HUDEP-2 (cell line): ENCODE data around the gene PALS1.

ENCODE experiments used
- DNase-seq, 76 experiments: peaks; one replicate each; lab custom pipeline; 2025; ENCODE audit not compliant: unreplicated experiment in 76 of 76; lab: John Stamatoyannopoulos, UW

Gene PALS1

DNA sequence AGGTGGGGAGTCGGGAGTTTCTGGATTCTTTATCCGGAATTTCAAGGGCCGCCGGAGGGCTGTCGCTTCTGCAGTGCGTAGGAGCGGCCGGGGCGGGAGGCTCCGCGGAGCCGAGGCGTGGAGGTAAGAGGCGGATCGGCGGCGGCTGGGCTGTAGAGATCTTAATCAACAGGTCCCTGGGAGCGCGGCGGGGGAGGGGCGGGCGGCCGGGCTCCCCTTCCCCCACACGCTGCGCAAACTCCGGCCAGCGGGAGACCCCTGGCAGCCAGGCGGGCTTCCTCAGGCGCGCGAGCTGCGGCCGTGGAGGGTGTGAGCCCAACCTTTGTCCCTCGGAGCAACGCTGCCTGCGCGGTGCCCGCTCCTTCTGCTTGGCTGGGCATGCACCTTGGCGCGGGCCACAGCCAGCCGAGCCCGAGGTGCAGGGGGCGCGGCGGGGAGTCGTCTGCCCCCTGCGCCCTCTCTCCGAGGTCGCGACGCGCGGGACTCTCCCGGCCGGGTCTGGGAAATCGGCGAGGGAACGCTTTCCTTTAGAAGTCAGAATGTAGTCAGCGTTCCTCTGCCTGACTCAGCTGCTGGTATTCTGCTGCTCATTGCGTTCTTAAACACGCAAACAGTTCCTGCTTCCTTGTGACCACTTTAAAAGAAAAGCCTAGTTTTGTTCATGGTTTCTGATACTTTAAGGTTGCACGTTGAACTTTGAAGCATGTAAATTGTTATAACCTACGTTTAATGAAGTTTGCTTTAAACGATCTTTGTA, at the start of gene PALS1:
Gene PALS1, plus strand, starts transcription at position 25 of the 757 bp plus-strand sequence. CDS start 37,736 bp downstream, outside the sequence.
- peak in 32 of 76 experiments; percentile 8 to 85 (median 60) for DNase-seq

DNA sequence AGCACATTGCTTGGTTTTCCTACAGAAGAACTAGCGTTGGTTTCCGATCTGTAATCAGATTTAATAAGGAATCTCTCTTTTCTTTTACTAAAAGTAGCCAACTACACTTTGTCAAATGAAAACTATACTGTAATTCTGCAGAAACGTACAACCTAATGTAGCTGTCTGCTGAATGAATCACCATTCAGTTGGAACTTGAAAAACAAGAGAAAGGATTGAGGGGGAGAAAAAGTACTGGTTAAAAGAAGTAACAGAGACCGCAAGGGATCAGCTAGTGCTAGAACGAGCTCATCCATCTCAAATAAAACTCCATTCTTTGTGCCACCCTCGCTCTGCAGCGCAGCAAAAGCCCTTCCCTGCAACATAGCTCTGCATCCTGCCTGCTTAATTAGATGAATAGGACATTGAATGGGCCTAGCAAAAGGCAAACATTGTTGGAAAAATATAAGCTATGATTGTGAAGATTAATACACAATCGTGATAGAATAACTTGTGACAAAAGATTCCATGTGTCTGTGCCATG, 49.4 kb upstream of the PALS1 start:
- DNase-seq: no peak

DNA sequence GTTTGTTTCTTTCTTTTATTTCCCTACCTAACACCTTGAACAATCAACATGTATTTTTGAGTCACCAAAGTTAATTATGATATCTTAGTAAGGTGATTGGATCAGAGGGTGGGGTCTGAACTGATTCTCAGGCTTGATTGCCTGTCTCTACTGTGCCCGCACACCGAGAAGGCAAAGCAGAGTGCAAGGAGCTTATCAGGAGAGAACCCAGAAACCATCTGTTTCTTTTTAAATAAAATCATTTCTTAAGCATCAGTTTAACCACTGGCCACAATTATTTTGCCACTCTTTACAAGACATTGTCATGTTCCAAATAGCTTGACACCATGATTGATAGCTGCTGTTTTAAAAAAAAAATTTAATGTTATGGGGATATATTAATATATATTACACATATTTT, 48.9 kb upstream of the PALS1 start:
- DNase-seq: no peak

DNA sequence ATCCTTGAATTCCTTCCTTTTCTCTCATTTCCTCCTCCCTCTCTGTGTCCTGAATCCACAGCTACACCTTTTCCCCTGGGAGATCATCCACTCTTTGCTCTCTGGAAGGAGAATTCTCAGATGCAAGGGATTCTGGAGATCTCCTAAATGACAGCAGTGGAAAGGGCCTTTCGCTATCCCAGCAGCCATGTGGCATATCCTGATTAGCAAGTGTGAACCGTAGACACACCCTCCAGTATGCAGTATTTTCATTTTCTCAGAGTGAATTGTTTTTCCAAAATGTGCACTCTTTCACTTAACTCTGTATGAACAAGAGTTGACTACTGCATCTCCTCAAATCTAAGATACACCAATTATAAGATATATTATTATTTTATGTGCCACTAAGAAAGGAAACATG, 46.0 kb upstream of the PALS1 start:
- DNase-seq: no peak

DNA sequence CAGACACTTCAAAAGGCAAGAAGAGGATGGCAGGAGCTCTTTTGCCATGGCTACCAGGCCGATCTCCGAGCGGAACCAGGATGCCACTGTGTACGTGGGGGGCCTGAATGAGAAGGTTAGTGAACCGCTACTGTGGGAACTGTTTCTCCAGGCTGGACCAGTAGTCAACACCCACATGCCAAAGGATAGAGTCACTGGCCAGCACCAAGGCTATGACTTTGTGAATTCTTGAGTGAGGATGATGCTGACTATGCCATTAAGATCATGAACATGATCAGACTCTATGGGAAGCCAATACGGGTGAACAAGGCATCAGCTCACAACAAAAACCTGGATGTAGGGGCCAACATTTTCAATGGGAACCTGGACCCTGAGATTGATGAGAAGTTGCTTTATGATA, 42.2 kb upstream of the PALS1 start:
- DNase-seq: no peak

DNA sequence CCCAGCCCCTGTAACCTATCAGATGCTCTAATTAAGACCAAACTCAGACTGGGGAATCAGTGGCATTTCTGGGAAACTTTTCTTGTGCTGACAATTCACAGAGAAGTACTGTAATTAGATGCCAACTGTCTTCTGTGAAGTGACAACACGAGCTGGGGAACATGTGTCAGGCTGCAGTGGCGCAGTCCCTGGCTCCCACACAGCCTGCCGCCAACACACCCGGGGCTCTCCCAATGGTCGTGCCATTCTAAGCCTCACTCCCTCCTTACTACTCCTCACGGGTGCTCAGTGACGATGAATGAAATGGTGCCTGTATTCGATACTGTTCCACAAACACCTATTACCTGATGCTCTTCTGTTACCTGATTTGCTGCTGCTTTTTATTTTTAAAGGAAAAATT, 33.4 kb upstream of the PALS1 start:
- no peak for DNase-seq

DNA sequence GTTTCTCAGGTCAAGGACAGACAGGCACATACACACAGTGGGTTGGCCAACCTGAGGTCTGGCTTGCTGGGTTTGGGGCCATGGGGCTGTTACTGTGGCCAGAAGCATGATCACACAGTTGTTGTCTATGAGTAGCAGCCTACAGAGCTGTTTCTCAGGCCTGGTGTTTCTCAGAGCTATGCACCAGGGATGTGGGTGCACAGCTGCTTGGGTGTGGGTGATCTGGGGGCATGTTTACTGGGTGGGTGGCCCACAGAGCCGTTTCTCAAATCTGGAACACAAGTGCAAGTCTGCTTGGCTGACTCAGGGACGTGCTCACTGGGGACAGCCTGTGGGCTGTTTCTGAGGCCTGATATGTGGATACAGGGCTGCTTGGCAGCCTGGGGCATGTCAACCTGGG, 23.1 kb upstream of the PALS1 start:
- DNase-seq: no peak

DNA sequence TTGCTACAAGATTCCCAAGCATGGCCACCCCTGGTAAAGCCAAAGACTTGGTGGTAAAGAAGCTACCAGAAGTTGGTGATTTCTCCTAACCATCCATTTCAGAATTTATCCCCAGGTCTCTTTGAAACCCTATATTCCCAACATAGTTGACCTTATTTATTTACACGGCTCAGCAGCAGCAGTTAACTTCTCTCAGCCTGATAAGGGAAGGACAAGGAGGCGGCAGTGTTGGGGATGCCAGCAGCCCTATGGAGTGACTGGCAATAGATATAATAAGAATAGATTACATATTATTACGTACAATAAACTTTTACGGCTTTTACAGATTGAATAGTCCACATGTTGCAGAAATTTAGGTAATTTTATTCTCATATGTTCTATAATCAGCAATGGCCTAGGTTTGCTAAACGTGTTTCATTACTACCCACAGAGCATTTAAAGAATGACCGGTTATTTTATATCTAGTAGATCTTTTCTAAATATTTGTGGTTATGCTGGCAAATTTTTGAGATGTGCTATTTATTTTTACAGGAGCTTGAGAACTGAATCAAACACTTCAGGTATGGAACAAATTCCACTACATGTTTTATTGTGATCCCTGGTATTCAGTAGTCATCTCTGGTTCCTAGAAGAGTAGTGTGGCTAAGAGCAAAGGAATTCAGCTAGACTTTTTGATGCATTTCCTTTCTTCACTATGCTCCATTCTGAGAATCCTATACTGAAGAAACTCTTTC, 19.8 kb upstream of the PALS1 start:
- DNase-seq: no peak

DNA sequence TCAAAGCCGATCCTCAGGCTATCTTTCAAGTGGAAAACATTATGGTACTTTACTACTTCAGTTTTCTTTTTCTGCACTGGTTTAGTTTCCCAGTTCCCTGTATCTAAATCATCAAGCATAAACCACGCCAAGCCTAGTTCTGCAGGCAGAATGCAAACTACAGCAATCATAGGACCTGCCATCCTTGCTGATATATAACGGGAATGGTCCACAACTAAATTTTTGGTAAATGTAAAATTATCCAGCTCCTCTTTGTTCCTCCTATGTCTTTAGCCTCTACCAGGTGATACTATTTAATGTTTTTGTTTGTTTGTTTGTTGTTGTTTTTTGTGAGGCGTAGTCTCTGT, 19.3 kb upstream of the PALS1 start:
- DNase-seq: no peak

DNA sequence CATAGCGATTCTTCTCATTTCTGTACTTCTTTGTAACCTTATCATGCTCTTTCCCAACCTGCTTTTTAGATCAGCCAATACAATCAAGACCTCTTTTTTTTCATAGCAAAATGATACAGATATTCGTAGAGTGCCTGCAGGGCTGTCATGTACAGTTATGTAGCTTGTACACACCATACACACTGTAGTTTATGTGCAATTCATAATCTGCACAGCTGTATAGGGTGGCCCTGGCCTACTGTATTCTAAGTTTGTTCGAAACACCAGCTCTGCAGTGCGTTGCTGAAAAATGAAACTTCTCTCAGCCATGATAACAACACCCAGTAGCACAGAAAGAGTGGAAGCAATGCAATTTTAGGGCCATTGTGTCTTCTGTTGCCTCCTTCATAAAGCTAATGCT, 15.7 kb upstream of the PALS1 start:
- DNase-seq: no peak

DNA sequence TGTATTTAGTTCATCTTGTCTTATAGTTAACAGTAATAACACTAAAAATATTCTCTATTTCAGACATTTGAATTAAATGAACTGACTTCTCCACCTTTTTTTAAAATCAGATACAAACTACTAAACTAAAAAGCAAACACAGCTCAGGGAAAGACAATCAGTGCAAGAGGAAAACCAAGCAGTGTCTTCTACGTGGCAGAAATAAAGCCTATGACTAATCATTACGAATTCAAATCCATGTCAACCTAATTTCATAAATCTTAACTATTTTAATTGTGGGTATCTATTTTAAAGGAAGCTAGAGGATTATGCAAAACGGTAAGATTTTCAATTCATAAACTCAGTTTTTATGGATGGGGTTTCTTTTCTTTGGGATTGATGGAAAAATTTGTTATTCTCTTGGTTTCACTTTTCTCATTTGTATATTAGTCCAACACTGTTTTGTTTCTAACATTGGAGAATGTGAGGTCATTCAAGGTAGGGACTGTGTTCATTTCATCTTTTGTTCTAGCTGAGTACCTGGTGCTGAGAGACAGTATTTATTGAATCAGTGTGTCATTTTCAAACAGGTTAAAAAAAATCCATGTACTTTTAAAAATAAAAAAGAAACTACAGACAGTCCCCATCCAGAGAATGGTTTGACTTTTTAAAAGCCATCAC, 12.8 kb upstream of the PALS1 start:
- DNase-seq: no peak

DNA sequence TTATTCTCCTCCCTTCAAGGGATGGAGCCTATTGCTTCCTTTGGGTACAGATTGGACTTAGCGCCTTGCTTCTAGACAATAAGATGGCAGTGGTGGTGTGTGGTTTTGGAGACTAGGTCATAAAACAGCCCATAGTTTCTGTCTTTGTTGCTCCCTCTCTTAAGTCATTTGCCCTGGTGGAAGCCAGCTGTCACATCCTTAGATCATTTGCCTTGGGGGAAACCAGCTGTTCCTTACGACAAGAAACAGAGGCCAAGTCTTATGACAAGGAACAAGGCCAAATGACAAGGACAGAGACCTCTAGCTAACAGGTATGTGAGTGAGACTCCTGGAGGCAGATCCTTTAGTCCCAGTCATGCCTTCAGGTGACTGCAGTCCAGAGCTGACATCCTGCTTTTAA, 9.2 kb upstream of the PALS1 start:
- DNase-seq: no peak

DNA sequence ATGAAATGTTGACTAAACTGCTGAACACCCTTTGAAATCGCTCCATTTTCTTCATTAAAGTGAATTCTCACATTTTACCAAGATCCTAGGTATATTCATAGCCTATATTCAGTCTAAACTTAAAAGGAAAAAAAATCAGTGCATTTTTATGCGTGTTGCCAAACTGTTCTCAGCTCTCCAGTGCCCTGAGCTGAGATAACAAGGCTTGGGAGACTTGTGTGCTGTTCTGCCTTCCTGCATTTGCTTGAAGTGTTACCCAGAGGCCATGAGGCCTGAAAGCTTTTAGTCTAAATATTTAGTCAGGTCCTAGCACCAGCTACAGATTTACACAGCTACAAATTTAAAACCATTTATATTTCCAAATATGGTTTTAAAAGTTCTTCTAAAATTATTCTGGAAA, 8.6 kb upstream of the PALS1 start:
- DNase-seq: no peak

DNA sequence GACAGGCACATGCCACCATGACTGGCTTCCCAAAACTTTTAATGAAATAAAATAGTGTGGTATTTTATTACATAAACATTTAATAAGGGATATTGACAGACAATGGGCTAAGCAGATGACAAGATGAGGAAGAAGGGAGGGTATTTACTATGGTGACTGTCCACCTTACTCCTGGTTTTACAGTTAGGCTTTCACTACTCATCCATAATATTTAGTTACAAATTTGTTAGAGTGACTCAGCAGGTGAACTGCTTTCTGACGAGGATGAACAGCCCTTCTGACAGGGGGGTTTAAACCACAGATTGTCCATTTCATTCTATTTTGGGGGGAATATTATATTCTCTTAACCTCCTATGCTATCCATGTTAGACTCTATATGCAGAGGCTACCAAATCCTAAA, 3.6 kb upstream of the PALS1 start:
- DNase-seq: no peak

DNA sequence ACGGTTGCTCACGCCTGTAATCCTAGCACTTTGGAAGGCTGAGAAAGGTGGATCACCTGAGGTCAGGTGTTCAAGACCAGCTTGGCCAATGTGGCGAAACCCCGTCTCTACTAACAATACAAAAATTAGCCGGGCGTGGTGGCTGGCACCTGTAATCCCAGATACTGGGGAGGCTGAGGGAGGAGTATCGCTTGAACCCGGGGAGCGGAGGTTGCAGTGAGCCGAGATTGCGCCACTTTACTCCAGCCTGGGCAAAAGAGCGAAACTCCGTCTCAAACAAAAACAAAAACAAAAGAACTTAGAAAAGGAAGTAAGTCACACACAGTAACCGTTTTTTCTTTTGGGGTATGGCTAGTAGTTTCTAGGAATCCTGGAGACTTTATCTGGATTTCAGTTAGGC, 1.7 kb upstream of the PALS1 start:
- no peak for DNase-seq

DNA sequence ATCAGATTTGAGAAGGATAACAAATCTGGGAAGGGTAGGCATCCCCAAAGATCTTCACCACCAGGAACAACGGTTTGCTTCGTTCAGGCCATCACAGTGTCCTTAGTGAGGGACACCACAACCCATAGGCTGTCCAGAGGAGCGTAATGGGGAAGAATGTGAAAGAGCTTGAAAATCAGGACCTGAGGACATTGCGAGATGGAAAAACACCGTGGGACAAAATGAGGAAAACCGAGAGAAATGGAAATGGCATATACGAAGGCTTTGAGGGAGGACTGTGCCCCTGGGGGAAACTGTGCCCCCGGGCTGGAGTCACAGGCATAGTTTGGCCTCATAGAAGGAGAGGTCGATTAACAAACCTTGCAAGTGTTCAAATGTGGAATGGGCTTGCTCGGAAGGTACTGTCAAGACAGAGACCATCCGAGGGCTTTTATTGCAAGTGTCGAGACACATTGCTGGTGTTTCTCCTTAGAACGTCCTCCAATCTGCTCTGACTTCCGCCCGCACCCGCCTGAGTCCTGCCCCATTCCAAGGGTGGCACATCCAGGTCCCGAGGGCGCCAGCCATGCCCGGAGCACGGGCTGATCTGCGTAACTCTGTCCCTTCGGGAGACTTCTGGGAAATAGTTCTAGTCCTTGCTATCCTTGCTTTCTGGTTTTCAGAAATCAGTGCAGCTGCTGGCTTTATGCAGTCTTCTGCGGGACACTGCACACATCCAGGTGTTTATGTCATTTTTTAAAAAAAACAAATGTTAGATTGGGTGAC, 885 bp upstream of the PALS1 start:
- peak in 11 of 76 experiments; percentile 3 to 26 (median 15) for DNase-seq

DNA sequence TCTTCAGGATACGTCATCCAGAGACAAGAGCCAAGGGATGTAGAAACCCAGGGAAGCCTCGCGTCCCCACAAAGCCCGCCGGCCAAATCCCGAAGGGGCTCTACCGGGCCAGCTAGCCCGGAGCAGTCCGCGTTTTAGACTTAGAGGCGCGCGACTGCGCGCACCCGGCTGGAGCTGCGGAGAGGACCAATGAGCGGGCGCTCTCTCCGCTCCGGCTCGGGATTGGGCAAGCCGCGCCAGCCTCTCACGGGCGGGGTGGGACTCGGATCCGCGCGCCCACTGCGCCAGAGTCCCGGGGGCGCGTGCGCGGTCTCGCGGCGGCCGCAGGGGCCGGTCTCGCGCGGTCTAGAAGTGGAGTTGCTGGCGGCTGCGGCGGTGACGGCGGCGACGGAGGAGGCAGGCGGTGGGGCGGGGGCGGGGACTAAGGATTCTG, 241 bp upstream of the PALS1 start:
- DNase-seq: peak in 75 of 76 experiments; percentile 7 to 95 (median 87)

DNA sequence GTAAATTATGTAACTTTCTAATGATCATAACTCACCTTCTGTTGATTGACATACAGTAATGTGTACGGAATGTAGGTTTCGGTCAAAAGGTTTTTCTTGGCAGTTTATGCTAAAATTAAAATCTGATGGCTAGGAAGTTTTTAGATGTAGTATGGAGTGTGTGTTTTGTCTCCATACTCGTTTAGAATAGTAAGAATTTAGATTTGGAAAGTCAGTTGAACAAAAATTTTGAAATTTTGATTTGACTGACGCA, 859 bp downstream of the PALS1 start:
- peak in 1 of 76 experiments; percentile 27 for DNase-seq

DNA sequence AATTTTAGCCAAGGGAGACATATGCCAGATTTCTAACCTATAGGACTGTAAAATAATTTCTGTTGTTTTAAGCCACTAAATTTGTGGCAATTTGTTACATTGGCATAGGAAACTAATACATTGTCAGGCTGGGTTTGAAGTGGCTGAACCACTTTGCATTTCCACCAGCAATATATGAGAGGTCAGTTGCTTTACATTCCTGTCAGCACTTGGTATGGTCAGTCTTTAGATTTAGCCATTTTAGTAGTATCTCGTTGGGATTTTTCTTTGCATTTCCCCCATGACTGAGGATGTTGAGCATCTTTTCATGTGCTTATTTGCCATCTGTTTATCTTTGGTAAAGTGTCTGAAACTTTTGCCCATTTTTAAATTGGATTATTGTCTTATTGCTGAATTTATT, 3.9 kb downstream of the PALS1 start:
- DNase-seq: no peak

DNA sequence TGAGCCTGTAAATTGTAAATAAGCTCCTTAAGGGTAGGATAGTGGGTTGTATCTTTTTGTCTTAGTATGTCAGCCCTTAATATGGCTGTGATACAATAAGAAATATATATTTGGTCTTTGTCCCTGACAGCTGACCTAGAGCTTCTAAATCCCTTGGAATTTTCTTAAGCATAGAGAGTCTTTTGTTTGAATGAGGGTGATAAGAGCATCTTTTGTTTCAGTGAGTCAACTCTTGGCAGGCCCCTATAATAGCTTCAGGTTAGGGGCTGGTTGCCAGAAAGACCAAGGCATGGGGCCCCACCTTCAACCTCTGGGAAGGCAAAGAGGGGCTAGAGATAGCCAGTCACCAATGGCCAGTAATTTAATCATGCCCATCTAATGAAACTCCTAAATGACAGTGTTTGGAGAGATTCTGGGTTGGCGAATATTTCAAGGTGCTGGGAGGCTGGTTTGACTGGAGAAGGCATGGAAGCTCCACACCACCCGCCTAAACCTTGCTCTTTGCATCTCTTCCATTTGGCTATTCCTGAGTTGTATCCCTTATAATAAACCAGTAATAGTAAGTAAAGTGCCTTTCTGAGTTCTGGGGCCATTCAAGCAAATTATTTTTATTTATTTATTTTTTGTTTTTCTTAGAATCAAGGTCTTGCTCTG, 10.5 kb downstream of the PALS1 start:
- DNase-seq: no peak
